ENCODE results near the gene GON4L.

DNA sequence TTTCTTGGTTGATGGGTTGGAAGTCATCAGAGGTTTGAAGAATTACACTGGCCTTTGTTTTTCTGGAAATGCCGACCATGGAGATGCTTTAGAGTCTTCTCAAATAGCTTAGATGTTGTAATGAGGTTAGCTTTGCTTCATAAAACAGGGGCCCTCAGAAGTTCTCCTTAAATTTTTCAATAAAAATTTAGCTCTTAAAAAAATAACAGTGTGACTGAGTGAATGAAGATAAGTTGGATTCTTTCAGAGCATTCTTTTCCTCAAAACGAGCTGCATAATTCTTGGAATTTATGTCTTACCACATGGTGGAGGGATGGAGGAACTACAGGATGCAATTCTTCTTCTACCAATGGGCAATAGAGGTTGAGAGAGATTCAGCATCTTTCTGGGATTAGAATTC, 25.8 kb upstream of the GON4L start:
- TF ChIP-seq SMC3 (IDR thresholded peaks at IDR 0.05; ENCODE audit: low read depth, low read length) (no peak), CEBPB (IDR thresholded peaks at IDR 0.05; ENCODE audit: low read depth, low read length) (no peak), POLR2A (IDR thresholded peaks at IDR 0.05; ENCODE audit: low read depth, low read length) (no peak), RFX5 (IDR thresholded peaks at IDR 0.05; ENCODE audit: low read depth, low read length) (no peak), MAZ (IDR thresholded peaks at IDR 0.05; ENCODE audit: borderline replicate concordance, low read depth, low read length) (no peak), FOS (IDR thresholded peaks at IDR 0.05; ENCODE audit: low read depth, low read length) (no peak), RCOR1 (IDR thresholded peaks at IDR 0.05; ENCODE audit: insufficient replicate concordance, low read length) (no peak)
- TF ChIP-seq, protein P1, sequence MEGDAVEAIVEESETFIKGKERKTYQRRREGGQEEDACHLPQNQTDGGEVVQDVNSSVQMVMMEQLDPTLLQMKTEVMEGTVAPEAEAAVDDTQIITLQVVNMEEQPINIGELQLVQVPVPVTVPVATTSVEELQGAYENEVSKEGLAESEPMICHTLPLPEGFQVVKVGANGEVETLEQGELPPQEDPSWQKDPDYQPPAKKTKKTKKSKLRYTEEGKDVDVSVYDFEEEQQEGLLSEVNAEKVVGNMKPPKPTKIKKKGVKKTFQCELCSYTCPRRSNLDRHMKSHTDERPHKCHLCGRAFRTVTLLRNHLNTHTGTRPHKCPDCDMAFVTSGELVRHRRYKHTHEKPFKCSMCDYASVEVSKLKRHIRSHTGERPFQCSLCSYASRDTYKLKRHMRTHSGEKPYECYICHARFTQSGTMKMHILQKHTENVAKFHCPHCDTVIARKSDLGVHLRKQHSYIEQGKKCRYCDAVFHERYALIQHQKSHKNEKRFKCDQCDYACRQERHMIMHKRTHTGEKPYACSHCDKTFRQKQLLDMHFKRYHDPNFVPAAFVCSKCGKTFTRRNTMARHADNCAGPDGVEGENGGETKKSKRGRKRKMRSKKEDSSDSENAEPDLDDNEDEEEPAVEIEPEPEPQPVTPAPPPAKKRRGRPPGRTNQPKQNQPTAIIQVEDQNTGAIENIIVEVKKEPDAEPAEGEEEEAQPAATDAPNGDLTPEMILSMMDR (conservative IDR thresholded peaks at IDR 0.05; ENCODE audit: low read depth, low read length), result no peak
- TF ChIP-seq, protein P2, sequence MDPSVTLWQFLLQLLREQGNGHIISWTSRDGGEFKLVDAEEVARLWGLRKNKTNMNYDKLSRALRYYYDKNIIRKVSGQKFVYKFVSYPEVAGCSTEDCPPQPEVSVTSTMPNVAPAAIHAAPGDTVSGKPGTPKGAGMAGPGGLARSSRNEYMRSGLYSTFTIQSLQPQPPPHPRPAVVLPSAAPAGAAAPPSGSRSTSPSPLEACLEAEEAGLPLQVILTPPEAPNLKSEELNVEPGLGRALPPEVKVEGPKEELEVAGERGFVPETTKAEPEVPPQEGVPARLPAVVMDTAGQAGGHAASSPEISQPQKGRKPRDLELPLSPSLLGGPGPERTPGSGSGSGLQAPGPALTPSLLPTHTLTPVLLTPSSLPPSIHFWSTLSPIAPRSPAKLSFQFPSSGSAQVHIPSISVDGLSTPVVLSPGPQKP (IDR thresholded peaks at IDR 0.05; ENCODE audit: borderline replicate concordance, low read depth, low read length), result no peak
- TF ChIP-seq, protein P3, sequence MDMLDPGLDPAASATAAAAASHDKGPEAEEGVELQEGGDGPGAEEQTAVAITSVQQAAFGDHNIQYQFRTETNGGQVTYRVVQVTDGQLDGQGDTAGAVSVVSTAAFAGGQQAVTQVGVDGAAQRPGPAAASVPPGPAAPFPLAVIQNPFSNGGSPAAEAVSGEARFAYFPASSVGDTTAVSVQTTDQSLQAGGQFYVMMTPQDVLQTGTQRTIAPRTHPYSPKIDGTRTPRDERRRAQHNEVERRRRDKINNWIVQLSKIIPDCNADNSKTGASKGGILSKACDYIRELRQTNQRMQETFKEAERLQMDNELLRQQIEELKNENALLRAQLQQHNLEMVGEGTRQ (IDR thresholded peaks at IDR 0.05; ENCODE audit: low read depth, low read length), result no peak

Measured in IMR-90 (cell line).